Esophagus muscularis mucosa (tissue), 4 donors: ENCODE results near the gene GNB4. TPM values are rescaled to one million over a fixed set of nuclear protein-coding genes. Genes with fewer than 3 reads are reported as not detected.

ENCODE experiments used
- DNase-seq: peaks from one replicate; pipeline ENCODE4 v3.0.0-alpha.2; 2017; ENCODE audit errors: extremely low spot score
- H3K27ac ChIP-seq, 4 donors: fragments of 200-600 bp; sonication (generic); replicated peaks in 1 of 4; 1 replicate in 3 of 4; 2 replicates in 1 of 4; pipeline ENCODE4 v1.5.1; 2016 to 2019; ENCODE audit warnings: mild to moderate bottlenecking in 1 of 4
- H3K27me3 ChIP-seq, 4 donors: fragments of 200-600 bp; sonication (generic); one replicate each; pipeline versions ENCODE4 v1.5.1 to v1.6.0; 2016 to 2019
- H3K36me3 ChIP-seq, 4 donors: fragments of 200-600 bp; sonication (generic); one replicate each; pipeline ENCODE4 v1.5.1; 2016 to 2019
- H3K4me1 ChIP-seq, 4 donors: fragments of 200-600 bp; sonication (generic); one replicate each; pipeline ENCODE4 v1.5.1; 2016 to 2019
- H3K4me3 ChIP-seq, 4 donors: fragments of 200-600 bp; sonication (generic); 1 replicate in 2 of 4; 2 replicates in 2 of 4; pipeline ENCODE4 v1.5.1; 2016 to 2019; ENCODE audit warnings: mild to moderate bottlenecking in 4 of 4, moderate library complexity in 1 of 4
- H3K9me3 ChIP-seq, 4 donors: fragments of 200-600 bp; sonication (generic); 1 replicate in 3 of 4; 2 replicates in 1 of 4; pipeline ENCODE4 v1.5.1; 2016 to 2019
- CTCF ChIP-seq, 3 experiments: fragments of 200-600 bp in 2 of 3; fragments of 450-650 bp in 1 of 3; sonication (generic) in 2 of 3; IDR thresholded peaks; one replicate each; pipeline ENCODE4 v1.5.1; 2017 to 2019; ENCODE audit warnings: antibody characterized with exemption in 3 of 3, mild to moderate bottlenecking in 2 of 3, moderate library complexity in 1 of 3
- EP300 ChIP-seq: sonication (generic); formaldehyde crosslinking; IDR thresholded peaks from one replicate; pipeline ENCODE4 v1.6.1; 2017; ENCODE audit warnings: antibody characterized with exemption
- POLR2A ChIP-seq: fragments of 450-650 bp; IDR thresholded peaks from one replicate; pipeline ENCODE4 v1.6.1; 2017; ENCODE audit warnings: antibody characterized with exemption, moderate library complexity, mild to moderate bottlenecking, low read depth
- POLR2AphosphoS5 ChIP-seq, 2 donors: sonication (generic); formaldehyde crosslinking; IDR thresholded peaks; one replicate each; pipeline ENCODE4 v1.6.1; 2017; ENCODE audit warnings: antibody characterized with exemption in 2 of 2
- WGBS: methylation state at CpG from one replicate; pipeline ENCODE4 v1.1.5; 2018; 5-methylcytosine and 5-hydroxymethylcytosine counted together
- intact Hi-C: fragments of 100-400 bp; cut with DNase I; formaldehyde crosslinking; loops from one replicate; pipeline ENCODE4 v1.15.1; 2023
- total RNA-seq, 4 donors: library from RNA; depleted of rRNA; stranded (reverse); fragments of >200 nt; gene quantifications; one replicate each; pipeline versions ENCODE4 v1.1.0 to v1.2.1, GENCODE V29; 2016

The GNB4 gene
- total RNA-seq, 4 donors from 2014 or later = 57.7 to 130 (median 80.9) TPM

- peaks cover 0 to 11% (median 3%) of the 10 kb centered on the region in 4 donors for H3K4me1 ChIP-seq
- intact Hi-C loops = no loop called here
- H3K27ac ChIP-seq = no peak overlapping the region
- 70% methylated on average over 4 of the region's 4 CpGs for WGBS
- peaks cover 16 to 73% (median 45%) of the 10 kb centered on the region in 4 donors for H3K36me3 ChIP-seq
- no peak for DNase-seq
- no peak overlapping the region for H3K4me3 ChIP-seq
- no peaks in the 10 kb centered on the region for H3K9me3 ChIP-seq
- TF ChIP-seq POLR2A = no peak
- TF ChIP-seq EP300 = no peak
- TF ChIP-seq CTCF (IDR thresholded peaks at IDR 0.05) = no peak
- TF ChIP-seq POLR2AphosphoS5 (IDR thresholded peaks at IDR 0.05) = no peak
- no peaks in the 10 kb centered on the region for H3K27me3 ChIP-seq
These were observed 35.9 kb downstream of the GNB4 start for GRCh38 chr3:179415377-179415776.

DNA sequence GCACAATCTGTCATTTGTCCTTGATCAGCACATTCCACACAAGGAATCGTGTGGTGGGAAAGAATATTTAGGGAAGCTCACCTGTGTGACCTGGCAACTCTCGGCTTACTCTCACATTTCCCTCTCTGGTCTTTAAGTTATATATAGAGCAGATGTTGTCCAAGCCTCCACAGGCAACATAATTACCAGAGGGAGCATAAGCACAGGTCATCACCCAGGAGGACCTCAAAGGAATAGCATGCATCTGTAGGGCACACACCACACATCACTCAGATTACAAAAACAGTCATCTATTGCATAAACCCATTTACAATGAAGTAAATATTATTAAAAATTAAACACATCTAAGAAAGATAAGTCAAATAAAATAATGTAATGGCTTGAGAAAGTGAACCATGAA is 36.5 kb downstream of the GNB4 start:
- peaks cover 16 to 75% (median 48%) of the 10 kb centered on the region in 4 donors for H3K36me3 ChIP-seq
- no peaks in the 10 kb centered on the region for H3K9me3 ChIP-seq
- peaks cover 0 to 11% (median 3%) of the 10 kb centered on the region in 4 donors for H3K4me1 ChIP-seq
- no peak for TF ChIP-seq POLR2AphosphoS5 (IDR thresholded peaks at IDR 0.05)
- TF ChIP-seq CTCF (IDR thresholded peaks at IDR 0.05) = no peak
- TF ChIP-seq POLR2A = no peak
- no peak for TF ChIP-seq EP300
- intact Hi-C loops = no loop called here
- WGBS = 77% methylated on average over 2 of the region's 2 CpGs
- no peak for DNase-seq
- no peak overlapping the region for H3K4me3 ChIP-seq
- H3K27ac ChIP-seq = no peak overlapping the region
- H3K27me3 ChIP-seq = no peaks in the 10 kb centered on the region

DNA sequence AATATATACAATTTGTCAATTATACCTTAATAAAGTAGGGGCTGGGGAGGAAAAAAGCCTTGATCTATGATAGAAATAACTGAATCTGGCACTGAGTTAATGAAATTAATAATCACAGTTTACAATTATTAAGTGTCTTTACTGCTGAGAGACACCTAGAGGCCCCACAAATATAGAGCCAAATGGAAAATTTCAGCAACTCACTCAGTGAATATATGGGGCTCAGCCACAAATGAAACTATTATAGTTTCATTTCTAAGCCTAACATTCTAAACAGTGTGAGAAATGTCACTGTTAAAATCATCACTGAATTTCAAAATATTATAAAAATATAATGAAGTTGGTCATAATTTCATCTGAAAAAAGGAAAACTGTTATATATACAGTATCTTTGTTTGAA is 40.3 kb downstream of the GNB4 start:
- Histone ChIP-seq H3K9me3 (no peaks in the 10 kb centered on the region), H3K36me3 (peaks cover 0 to 69% (median 53%) of the 10 kb centered on the region in 4 donors), H3K27ac (no peak overlapping the region), H3K4me3 (no peak overlapping the region), H3K27me3 (no peaks in the 10 kb centered on the region), H3K4me1 (peaks cover 0 to 7% (median 3%) of the 10 kb centered on the region in 4 donors)
- intact Hi-C loops = no loop called here
- TF ChIP-seq CTCF (IDR thresholded peaks at IDR 0.05) (no peak), POLR2AphosphoS5 (IDR thresholded peaks at IDR 0.05) (no peak)
- DNase-seq = no peak

GRCh38 chr3:179410331-179410730 is 40.9 kb downstream of the GNB4 start:
- no peak for DNase-seq
- Histone ChIP-seq H3K4me3 (no peak overlapping the region), H3K27me3 (no peaks in the 10 kb centered on the region), H3K36me3 (peaks cover under 1 to 75% (median 57%) of the 10 kb centered on the region in 4 donors), H3K27ac (no peak overlapping the region), H3K4me1 (peaks cover 0 to 4% (median 2%) of the 10 kb centered on the region in 4 donors), H3K9me3 (no peaks in the 10 kb centered on the region)
- intact Hi-C loops = no loop called here
- TF ChIP-seq EP300 = no peak
- TF ChIP-seq CTCF (IDR thresholded peaks at IDR 0.05) = no peak
- TF ChIP-seq POLR2AphosphoS5 (IDR thresholded peaks at IDR 0.05) = no peak
- no peak for TF ChIP-seq POLR2A
- WGBS = 94% methylated on average over 2 of the region's 2 CpGs

- no peaks in the 10 kb centered on the region for H3K9me3 ChIP-seq
- H3K4me3 ChIP-seq = no peak overlapping the region
- TF ChIP-seq POLR2AphosphoS5 (IDR thresholded peaks at IDR 0.05) (no peak), EP300 (no peak), POLR2A (no peak), CTCF (IDR thresholded peaks at IDR 0.05) (no peak)
- intact Hi-C loops = no loop called here
- H3K36me3 ChIP-seq = peaks cover 24 to 75% (median 61%) of the 10 kb centered on the region in 4 donors
- H3K27ac ChIP-seq = no peak overlapping the region
- WGBS = 100% methylated on average over 2 of the region's 2 CpGs
- H3K27me3 ChIP-seq = no peaks in the 10 kb centered on the region
- DNase-seq = no peak
- peaks cover 0 to 8% (median 6%) of the 10 kb centered on the region in 4 donors for H3K4me1 ChIP-seq
These were observed 47.0 kb downstream of the GNB4 start for GRCh38 chr3:179404307-179404706.
